Putamen (tissue), 1 donor: ENCODE data around the gene STX8.

Source experiments
- DNase-seq: peaks from one replicate; pipeline ENCODE4 v3.0.0-alpha.2; 2016; ENCODE audit warnings: low spot score

Gene STX8

DNA sequence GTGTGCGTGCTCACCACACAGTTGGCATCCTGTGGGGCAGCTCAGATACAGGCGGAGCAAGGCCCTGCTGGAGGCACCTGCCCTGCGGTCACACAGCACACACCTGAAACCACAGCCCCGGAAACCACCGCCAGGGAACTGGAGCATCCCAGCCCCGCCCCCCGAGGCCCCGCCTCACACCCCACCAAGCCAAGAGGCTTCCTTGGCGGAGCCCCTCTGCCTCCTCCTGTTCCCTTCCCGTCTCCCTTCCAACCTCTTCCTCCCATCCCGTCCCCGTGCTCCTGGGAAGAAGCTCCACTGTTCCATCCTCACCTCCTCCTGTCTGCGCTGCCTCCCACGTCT lies 348.9 kb downstream of the STX8 start:
- DNase-seq, result no peak

GRCh38 chr17:9226130-9226793 lies 349.4 kb downstream of the STX8 start:
- DNase-seq, result no peak

GRCh38 chr17:9225305-9226101 lies 350.1 kb downstream of the STX8 start:
- no peak for DNase-seq

DNA sequence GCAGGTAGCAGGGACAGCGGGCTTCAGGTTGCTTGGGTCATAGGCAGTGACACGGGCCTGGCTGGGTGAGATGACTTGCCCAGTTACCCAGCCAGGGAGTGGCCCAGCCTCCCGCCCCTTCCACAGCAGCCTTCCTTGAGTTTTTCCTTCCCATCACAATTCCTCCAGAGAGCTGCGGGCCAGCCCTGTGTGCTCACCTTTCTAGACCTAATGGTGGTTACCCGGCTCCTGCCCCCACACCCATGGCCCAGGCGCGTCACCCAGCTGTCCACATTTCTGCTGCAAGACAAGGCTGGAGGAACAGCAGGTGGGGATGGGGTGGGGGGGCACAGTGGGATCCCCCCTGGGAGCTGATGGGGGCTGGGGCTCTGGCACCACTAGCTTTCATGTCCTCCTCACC lies 351.1 kb downstream of the STX8 start:
- DNase-seq, result no peak

- DNase-seq, result no peak
These were observed 352.1 kb downstream of the STX8 start for GRCh38 chr17:9223531-9223930.

DNA sequence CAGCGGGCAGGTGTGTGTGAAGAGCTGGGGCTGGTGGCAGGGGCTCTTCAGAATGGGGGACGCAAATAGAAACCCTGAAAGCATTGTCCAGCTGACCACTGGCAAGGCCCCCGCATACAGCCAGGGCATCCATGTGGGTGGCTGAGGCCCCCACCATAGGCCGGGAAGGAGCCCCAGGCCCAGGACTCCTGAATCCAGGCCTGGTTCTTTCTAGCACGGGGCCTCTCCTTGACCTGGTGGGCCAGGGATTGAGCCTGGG lies 353.8 kb downstream of the STX8 start:
- DNase-seq, result no peak

GRCh38 chr17:9221147-9221921 lies 354.3 kb downstream of the STX8 start:
- DNase-seq, result no peak

GRCh38 chr17:9220398-9221146 lies 355.0 kb downstream of the STX8 start:
- DNase-seq, result no peak

GRCh38 chr17:9219631-9220397 lies 355.8 kb downstream of the STX8 start:
- no peak for DNase-seq

DNA sequence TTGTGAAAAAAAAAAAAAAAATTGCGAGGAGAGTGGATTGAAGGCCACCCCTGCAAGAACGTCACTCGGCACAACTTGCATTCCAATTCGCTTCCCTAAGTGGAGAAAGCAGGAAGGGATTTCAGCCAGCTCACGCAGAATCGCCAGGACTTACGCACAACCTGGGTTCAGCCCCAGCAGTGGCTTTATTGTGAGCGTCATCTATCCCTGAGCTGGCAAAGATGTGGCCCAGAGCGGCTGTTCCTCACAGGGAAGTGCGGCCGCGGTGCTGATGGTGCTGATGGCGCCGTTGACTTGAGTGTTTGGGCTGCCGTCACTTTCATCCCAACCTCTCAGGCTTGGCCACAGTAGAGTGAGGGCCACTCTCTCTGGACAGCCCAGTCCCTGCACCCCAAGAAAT lies 356.7 kb downstream of the STX8 start:
- DNase-seq, result no peak

DNA sequence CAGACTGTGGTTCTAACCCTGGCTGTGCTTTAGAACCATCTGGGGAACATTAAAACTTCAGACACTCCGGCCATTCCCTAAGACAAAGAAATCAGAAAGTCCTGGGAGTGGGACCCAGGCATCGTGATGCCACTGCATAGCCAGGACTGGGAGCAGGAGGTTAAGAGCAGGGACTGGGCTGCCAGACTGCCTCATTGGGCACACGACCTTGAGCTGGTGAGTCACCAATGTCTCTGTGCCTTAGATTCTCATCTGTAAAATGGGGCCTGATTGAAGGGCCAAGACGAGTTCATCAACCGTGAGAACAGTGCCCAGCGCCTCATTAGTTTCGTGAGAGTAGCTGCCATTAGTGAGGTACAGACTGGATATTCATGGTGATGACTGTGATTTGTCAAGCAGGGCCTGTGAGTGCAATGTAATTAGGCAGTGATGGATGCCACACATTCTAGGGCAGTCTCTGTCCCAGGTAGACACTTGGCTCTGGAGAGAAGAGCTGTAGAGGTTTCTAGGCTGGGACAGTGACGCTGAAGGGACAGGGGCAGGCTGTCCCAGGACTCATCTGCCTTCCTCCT lies 357.5 kb downstream of the STX8 start:
- DNase-seq, result no peak

- DNase-seq, result no peak
These were observed 358.2 kb downstream of the STX8 start for GRCh38 chr17:9217151-9218056.

- no peak for DNase-seq
These were observed 360.2 kb downstream of the STX8 start for GRCh38 chr17:9215465-9215864.

DNA sequence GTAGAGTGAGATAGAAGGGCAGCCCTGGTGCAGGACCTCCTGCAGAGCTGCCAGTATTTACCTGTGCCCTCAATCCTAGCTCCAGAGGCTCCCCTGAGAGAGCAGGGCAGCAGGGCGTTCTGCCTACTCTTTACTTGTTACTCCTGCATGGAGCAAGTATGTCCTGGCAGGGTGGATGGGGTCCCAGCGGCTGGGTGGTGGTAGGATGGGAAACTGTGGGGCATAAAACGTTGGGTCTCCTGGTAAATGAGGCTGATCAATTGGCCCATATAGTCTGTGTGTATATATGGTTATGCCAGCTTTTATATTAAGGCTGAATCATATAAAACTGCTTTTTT lies 362.3 kb downstream of the STX8 start:
- no peak for DNase-seq

GRCh38 chr17:9212376-9213302 lies 363.0 kb downstream of the STX8 start:
- DNase-seq, result no peak

DNA sequence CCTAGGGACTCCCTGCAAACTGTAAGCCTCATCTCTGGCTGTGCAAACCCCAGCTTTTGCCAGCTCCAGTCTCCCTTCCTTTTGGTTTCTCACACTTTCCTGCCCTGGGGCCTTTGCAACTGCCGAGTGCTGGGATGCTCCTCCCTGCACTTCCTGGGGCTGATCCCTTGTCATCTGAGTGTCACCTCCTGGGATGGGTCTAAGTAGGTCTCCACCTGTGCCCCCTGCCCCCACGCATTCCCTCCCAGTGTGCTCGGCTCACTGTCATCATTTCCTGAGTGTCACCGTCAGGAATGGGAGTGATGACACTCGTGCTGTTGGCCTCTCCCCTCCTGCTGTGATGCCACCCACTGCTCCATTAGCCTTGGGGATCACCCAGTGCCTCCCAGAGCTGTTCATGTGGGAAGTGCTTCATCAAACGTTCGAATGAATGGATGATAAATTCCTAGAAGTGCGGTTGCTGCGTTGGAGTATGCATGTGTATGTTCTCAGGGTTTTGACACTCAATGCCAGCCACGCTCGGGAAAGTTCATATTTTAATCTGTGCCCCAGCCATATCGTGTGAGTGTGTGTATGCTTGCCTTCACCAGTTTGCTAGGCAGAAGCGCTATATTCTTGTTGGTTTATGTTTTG lies 364.4 kb downstream of the STX8 start:
- DNase-seq, result peak; percentile 37

DNA sequence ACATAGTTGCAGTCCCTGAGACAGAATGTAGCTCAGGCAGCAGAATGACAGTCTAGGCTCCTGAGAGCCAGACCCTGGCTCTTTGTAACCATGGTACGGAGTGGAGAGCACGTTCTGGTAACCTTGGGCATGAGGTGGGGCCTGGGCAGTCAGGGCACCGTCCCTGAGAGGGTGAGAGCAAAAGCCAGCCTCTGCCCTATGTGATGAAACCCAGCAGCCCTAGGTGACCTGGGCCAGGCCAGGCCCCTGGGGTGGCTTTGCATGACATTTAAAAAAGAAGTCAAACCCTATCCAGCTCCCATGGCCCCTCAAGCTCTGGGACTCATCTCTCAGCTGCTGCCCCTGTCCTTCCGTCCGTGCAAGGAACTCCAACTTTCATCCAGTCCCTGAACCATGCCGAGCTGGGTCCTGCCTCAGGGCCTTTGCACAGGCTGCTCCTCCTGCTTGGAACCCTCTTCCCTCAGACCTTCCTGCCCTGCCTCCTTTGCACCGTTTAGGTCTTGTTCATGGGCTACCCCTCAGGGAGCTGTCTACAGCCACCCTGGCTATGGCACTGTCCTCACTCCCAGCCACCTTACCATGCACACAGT lies 365.7 kb downstream of the STX8 start:
- DNase-seq, result no peak

DNA sequence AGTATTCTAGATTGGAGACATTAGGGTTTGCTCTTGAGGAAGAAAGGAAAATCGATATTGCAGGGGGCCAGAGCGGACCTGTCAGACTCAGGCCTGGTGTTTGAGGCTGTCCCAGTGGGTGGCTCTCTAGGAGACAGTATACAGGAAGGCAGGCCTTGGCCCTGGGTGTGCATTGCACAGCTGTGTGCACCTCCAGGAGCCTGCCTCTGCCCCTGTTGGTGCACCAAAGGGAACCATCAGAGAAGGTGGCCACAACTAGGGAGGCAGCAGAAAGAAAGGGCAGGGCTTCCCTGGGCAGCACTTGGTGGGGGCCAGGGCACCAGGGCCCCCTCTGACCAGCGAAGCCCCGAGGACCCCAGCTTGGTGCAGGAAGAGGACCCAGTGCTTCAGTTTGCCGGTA lies 366.3 kb downstream of the STX8 start:
- no peak for DNase-seq
